HepG2 (cell line): ENCODE measurements around the gene MAPK12. TPM values are rescaled to one million over a fixed set of nuclear protein-coding genes. Genes with fewer than 3 reads are reported as not detected.

Source experiments
- ATAC-seq: fragments of 200-7000 bp; cut with Tn5 transposase; 3 replicates; pipeline ENCODE4 v1.9.1; 2020; ENCODE audit warnings: mild to moderate bottlenecking, moderate library complexity
- BruUV-seq: library from RNA; stranded (reverse); fragments of 400-500 nt; replicated peaks from 2 replicates; lab custom pipeline; 2021; lab: Mats Ljungman, UMichigan
- CTCF ChIA-PET: fragments of 300-600 bp; formaldehyde crosslinking; extraction: SDS; loops from one replicate; lab custom pipeline; 2021; ENCODE audit warnings: low total read pairs, inconsistent platforms, low intra/inter-chr PET ratio; lab: Yijun Ruan, JAX
- POLR2A ChIA-PET: fragments of 350-600 bp; sonication (Branson Sonifier 250); formaldehyde crosslinking; loops from one replicate; lab custom pipeline; 2020; ENCODE audit warnings: antibody characterized with exemption, inconsistent platforms; lab: Yijun Ruan, JAX
- DNase-seq: peaks from one replicate; pipeline ENCODE4 v3.0.0-alpha.2; 2015; ENCODE audit warnings: low spot score
- FAIRE-seq: peaks from 3 replicates; lab custom pipeline; 2011; peaks lifted over from hg19 to GRCh38; lab: Jason Lieb, UNC
- H2AFZ ChIP-seq: one replicate; pipeline ENCODE4 v1.6.1; 2011; ENCODE audit warnings: low read length, inconsistent platforms
- H3K27ac ChIP-seq: fragments of 300-600 bp; 3 replicates; pipeline ENCODE4 v1.8.0; 2011; ENCODE audit warnings: mixed run types, mild to moderate bottlenecking, mixed read lengths, low read length, inconsistent platforms; ENCODE audit not compliant: insufficient read depth; ENCODE audit errors: extremely low read length
- H3K27me3 ChIP-seq, 2 experiments: fragments of 200-600 bp in 1 of 2; 2 replicates in 1 of 2; 3 replicates in 1 of 2; pipeline versions ENCODE4 v1.6.0 to v1.8.0; 2011; ENCODE audit warnings: low read length in 2 of 2, mild to moderate bottlenecking in 2 of 2, moderate library complexity in 2 of 2, inconsistent platforms in 1 of 2; ENCODE audit not compliant: insufficient read depth in 2 of 2, control insufficient read depth in 1 of 2
- H3K36me3 ChIP-seq, 2 experiments: fragments of 200-600 bp in 1 of 2; replicated peaks in 1 of 2; 2 replicates in 1 of 2; 3 replicates in 1 of 2; pipeline versions ENCODE4 v1.5.1 to v1.8.0; 2011; ENCODE audit warnings: low read length in 2 of 2, inconsistent platforms in 1 of 2; ENCODE audit not compliant: insufficient read depth in 2 of 2, control insufficient read depth in 1 of 2
- H3K4me1 ChIP-seq: 2 replicates; pipeline ENCODE4 v1.5.1; 2012; ENCODE audit warnings: low read length, inconsistent platforms; ENCODE audit not compliant: insufficient read depth
- H3K4me2 ChIP-seq: 2 replicates; pipeline ENCODE4 v1.6.0; 2011; ENCODE audit warnings: low read depth, low read length, inconsistent platforms
- H3K4me3 ChIP-seq, 3 experiments: fragments of 200-600 bp in 1 of 3; sonication (generic), shearing (Covaris generic) in 1 of 3; replicated peaks in 1 of 3; 2 replicates each; pipeline ENCODE4 v1.5.1; 2011 to 2016; ENCODE audit warnings: low read length in 3 of 3, inconsistent platforms in 2 of 3, low read depth in 2 of 3, mild to moderate bottlenecking in 2 of 3, control low read depth in 1 of 3, mixed read lengths in 1 of 3; ENCODE audit not compliant: insufficient read depth in 1 of 3
- H3K79me2 ChIP-seq: one replicate; pipeline ENCODE4 v1.6.1; 2011; ENCODE audit warnings: low read length, inconsistent platforms; ENCODE audit not compliant: insufficient read depth
- H3K9ac ChIP-seq: 2 replicates; pipeline ENCODE4 v1.6.0; 2011; ENCODE audit warnings: mild to moderate bottlenecking, low read depth, low read length, inconsistent platforms; ENCODE audit not compliant: insufficient read depth
- H3K9me3 ChIP-seq: 2 replicates; pipeline ENCODE4 v1.5.1; 2012; ENCODE audit warnings: mild to moderate bottlenecking, low read length
- H4K20me1 ChIP-seq: 2 replicates; pipeline ENCODE4 v1.6.0; 2011; ENCODE audit warnings: inconsistent platforms, mild to moderate bottlenecking, low read length, moderate library complexity; ENCODE audit not compliant: insufficient read depth
- BHLHE40 ChIP-seq: IDR thresholded peaks from 2 replicates; pipeline ENCODE4 v1.6.1; 2011; ENCODE audit warnings: low read length, improper control_type of control experiment
- BRF2 ChIP-seq: sonication (generic); formaldehyde crosslinking; IDR thresholded peaks from 2 replicates; pipeline ENCODE4 v1.8.1; 2022; ENCODE audit warnings: mild to moderate bottlenecking, missing genetic modification reagents
- FLYWCH1 ChIP-seq: sonication (generic); formaldehyde crosslinking; IDR thresholded peaks from 2 replicates; pipeline ENCODE4 v1.8.1; 2023; ENCODE audit warnings: mild to moderate bottlenecking, missing genetic modification reagents
- HNRNPL ChIP-seq: fragments of 200-400 bp; formaldehyde crosslinking; IDR thresholded peaks from 2 replicates; pipeline ENCODE4 v1.6.1; 2017; ENCODE audit warnings: mild to moderate bottlenecking, low read depth, low read length
- LCORL ChIP-seq, 2 experiments: fragments of 450-650 bp in 1 of 2; sonication (generic) in 1 of 2; formaldehyde crosslinking in 1 of 2; IDR thresholded peaks; 2 replicates each; pipeline versions ENCODE4 v1.5.0 to v1.6.1; 2017 to 2020; ENCODE audit warnings: antibody characterized with exemption in 1 of 2, missing genetic modification reagents in 1 of 2
- MXD3 ChIP-seq: IDR thresholded peaks from 2 replicates; pipeline ENCODE4 v1.6.1; 2016; ENCODE audit warnings: mild to moderate bottlenecking, missing biosample characterization, missing genetic modification reagents
- MYC ChIP-seq: sonication (generic); formaldehyde crosslinking; IDR thresholded peaks from 2 replicates; pipeline ENCODE4 v1.9.0; 2021; ENCODE audit warnings: missing genetic modification reagents, borderline replicate concordance
- SNAPC2 ChIP-seq: sonication (generic); formaldehyde crosslinking; IDR thresholded peaks from 2 replicates; pipeline ENCODE4 v1.8.1; 2022; ENCODE audit warnings: mild to moderate bottlenecking, missing genetic modification reagents
- SYNCRIP ChIP-seq: fragments of 200-400 bp; formaldehyde crosslinking; IDR thresholded peaks from 2 replicates; pipeline ENCODE4 v1.6.1; 2018; ENCODE audit warnings: mild to moderate bottlenecking, low read depth, low read length; ENCODE audit not compliant: insufficient read depth
- TP53 ChIP-seq: sonication (generic); formaldehyde crosslinking; conservative IDR thresholded peaks from 2 replicates; pipeline ENCODE4 v1.4.0; 2020; ENCODE audit warnings: missing genetic modification reagents
- ZFX ChIP-seq: sonication (generic); formaldehyde crosslinking; IDR thresholded peaks from 2 replicates; pipeline ENCODE4 v1.4.0; 2020; ENCODE audit warnings: mild to moderate bottlenecking, low read depth, missing genetic modification reagents, moderate library complexity
- ZFY ChIP-seq: sonication (generic); formaldehyde crosslinking; IDR thresholded peaks from 2 replicates; pipeline ENCODE4 v1.4.0; 2020; ENCODE audit warnings: missing genetic modification reagents
- ZMYM4 ChIP-seq: sonication (generic); formaldehyde crosslinking; IDR thresholded peaks from 2 replicates; pipeline ENCODE4 v1.8.1; 2023; ENCODE audit warnings: mild to moderate bottlenecking, missing genetic modification reagents
- ZNF280B ChIP-seq: sonication (generic); formaldehyde crosslinking; IDR thresholded peaks from 2 replicates; pipeline ENCODE4 v1.5.0; 2020; ENCODE audit warnings: missing genetic modification reagents, mild to moderate bottlenecking, borderline replicate concordance
- ZNF562 ChIP-seq: sonication (generic); formaldehyde crosslinking; IDR thresholded peaks from 2 replicates; pipeline ENCODE4 v1.8.0; 2022; ENCODE audit warnings: missing genetic modification reagents, borderline replicate concordance
- ZNF572 ChIP-seq: sonication (generic); formaldehyde crosslinking; IDR thresholded peaks from 2 replicates; pipeline ENCODE4 v1.5.1; 2020; ENCODE audit warnings: mild to moderate bottlenecking, missing genetic modification reagents
- ZNF746 ChIP-seq: sonication (generic); formaldehyde crosslinking; IDR thresholded peaks from 2 replicates; pipeline ENCODE4 v1.8.0; 2022; ENCODE audit warnings: mild to moderate bottlenecking, missing genetic modification reagents
- WGBS: methylation state at CpG from one replicate; pipeline ENCODE4 v1.1.6; 2017; ENCODE audit warnings: low lambda C conversion rate; 5-methylcytosine and 5-hydroxymethylcytosine counted together
- in situ Hi-C: cut with HindIII; loops from 2 replicates; pipeline ENCODE4 v1.10.0; 2017; ENCODE audit warnings: low pct_unique_long_range_greater_than_20kb; ENCODE audit not compliant: extremely low pct_ligation_motif_present
- intact Hi-C: fragments of 100-400 bp; cut with micrococcal nuclease; formaldehyde crosslinking; loops from one replicate; pipeline ENCODE4 v1.10.0; 2022; ENCODE audit not compliant: unreplicated experiment
- polyA plus RNA-seq, 8 experiments: library from polyadenylated mRNA; depleted of rRNA in 3 of 8; stranded (reverse) in 7 of 8; unstranded in 1 of 8; fragments of >200 nt; fragmentation: Illumina TruSeq in 4 of 8; extraction: Trizol in 4 of 8; gene quantifications; 2 replicates each; pipeline versions ENCODE4 v1.2.1 to v1.2.3, GENCODE V29; 2011 to 2016; ENCODE audit warnings: low read depth in 4 of 8, missing spikeins in 1 of 8, mixed read lengths in 1 of 8; ENCODE audit not compliant: insufficient read depth in 1 of 8
- total RNA-seq, 5 experiments: library from RNA; depleted of rRNA; stranded (reverse); fragments of >200 nt; fragmentation: Illumina TruSeq; extraction: Trizol; gene quantifications; 2 replicates each; pipeline ENCODE4 v1.2.3, GENCODE V29; 2016; ENCODE audit warnings: low read depth in 1 of 5
- TF ChIP-seq, protein P1 (sequence below): sonication (generic); formaldehyde crosslinking; IDR thresholded peaks from 2 replicates; pipeline ENCODE4 v1.4.0; 2020; ENCODE audit warnings: missing genetic modification reagents

The MAPK12 gene
- total and polyA plus RNA-seq, 2 of the 13 experiments (the other 11 are each of a cell fraction or from before 2014, with no cell fraction given): 22.2 to 23.3 TPM

GRCh38 chr22:50308986-50309600, 47.6 kb upstream of the MAPK12 start:
- Histone ChIP-seq H3K9me3 (no peaks in the 10 kb centered on the region), H3K79me2 (peaks cover 27% of the 10 kb centered on the region), H3K36me3 (peaks cover 0 to 2% of the 10 kb centered on the region in 2 experiments; a peak in 1 of 5 replicates), H3K4me2 (peak overlapping the region; percentile 81), H3K9ac (peak overlapping the region; percentile 26), H2AFZ (no peak overlapping the region), H4K20me1 (no peaks in the 10 kb centered on the region), H3K4me1 (peaks cover 74% of the 10 kb centered on the region), H3K4me3 (peak overlapping the region in 2 of 3 experiments; percentile 3 to 67; a peak in 1 of 6 replicates), H3K27ac (peak overlapping the region; percentile 58), H3K27me3 (no peaks in the 10 kb centered on the region)
- intact Hi-C loops (loop anchor here (1.0 to 2.0 kb wide), 3 partner anchors 12 to 16 kb away; no protein-coding TSS in a partner anchor), in situ Hi-C loops (no loop called here)
- no TSS peak for BruUV-seq
- 5% methylated on average over 3 of the region's 9 CpGs for WGBS
- ChIA-PET CTCF (interaction anchor here (1.9 kb wide), 1 partner anchor 33 kb away, joined by 12 read pairs; no protein-coding TSS in a partner anchor), POLR2A (interaction anchor here (1.1 to 3.8 kb wide), 6 partner anchors 11 to 58 kb away, joined by 3 to 27 read pairs (median 5); partner anchors contain the start of gene HDAC10)
- DNase-seq: no peak
- TF ChIP-seq ZNF562 (CRISPR knock-in tag): no peak
- no peak for TF ChIP-seq SYNCRIP
- TF ChIP-seq SNAPC2 (CRISPR knock-in tag): no peak
- TF ChIP-seq ZMYM4 (CRISPR knock-in tag): 0 out of 2 replicates have a peak, but pooled peaks have one; percentile 8
- TF ChIP-seq FLYWCH1 (CRISPR knock-in tag): no peak
- TF ChIP-seq BHLHE40: no peak
- TF ChIP-seq TP53 (CRISPR knock-in tag): no peak
- 0 out of 2 replicates have a peak, but pooled peaks have one; percentile 22 for TF ChIP-seq MXD3 (CRISPR knock-in tag)
- TF ChIP-seq, protein P1, sequence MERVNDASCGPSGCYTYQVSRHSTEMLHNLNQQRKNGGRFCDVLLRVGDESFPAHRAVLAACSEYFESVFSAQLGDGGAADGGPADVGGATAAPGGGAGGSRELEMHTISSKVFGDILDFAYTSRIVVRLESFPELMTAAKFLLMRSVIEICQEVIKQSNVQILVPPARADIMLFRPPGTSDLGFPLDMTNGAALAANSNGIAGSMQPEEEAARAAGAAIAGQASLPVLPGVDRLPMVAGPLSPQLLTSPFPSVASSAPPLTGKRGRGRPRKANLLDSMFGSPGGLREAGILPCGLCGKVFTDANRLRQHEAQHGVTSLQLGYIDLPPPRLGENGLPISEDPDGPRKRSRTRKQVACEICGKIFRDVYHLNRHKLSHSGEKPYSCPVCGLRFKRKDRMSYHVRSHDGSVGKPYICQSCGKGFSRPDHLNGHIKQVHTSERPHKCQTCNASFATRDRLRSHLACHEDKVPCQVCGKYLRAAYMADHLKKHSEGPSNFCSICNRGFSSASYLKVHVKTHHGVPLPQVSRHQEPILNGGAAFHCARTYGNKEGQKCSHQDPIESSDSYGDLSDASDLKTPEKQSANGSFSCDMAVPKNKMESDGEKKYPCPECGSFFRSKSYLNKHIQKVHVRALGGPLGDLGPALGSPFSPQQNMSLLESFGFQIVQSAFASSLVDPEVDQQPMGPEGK: peak; percentile 78
- TF ChIP-seq ZNF280B (CRISPR knock-in tag): no peak
- no peak for TF ChIP-seq LCORL (IDR thresholded peaks at IDR 0.05)
- peak; percentile 46; the same call in 1 of the 2 replicates for TF ChIP-seq LCORL (CRISPR knock-in tag; IDR thresholded peaks at IDR 0.05)
- peak; percentile 57 for TF ChIP-seq ZFX
- TF ChIP-seq ZNF746 (CRISPR knock-in tag): 0 out of 2 replicates have a peak, but pooled peaks have one; percentile 13
- TF ChIP-seq BRF2 (CRISPR knock-in tag): no peak
- 0 out of 2 replicates have a peak, but pooled peaks have one; percentile 55 for TF ChIP-seq HNRNPL
- 0 out of 2 replicates have a peak, but pooled peaks have one; percentile 30 for TF ChIP-seq ZNF572
- TF ChIP-seq ZFY: peak; percentile 40; the same call in 1 of the 2 replicates
- no peak for TF ChIP-seq MYC (CRISPR knock-in tag)
- peak; percentile 23 for ATAC-seq
- FAIRE-seq: no peak
